SHP77 treated with DMSO at 0.1 percent for 48 hours (cell line): ENCODE data around the gene OXNAD1.

Source experiments
- DNase-seq: peaks from one replicate; lab custom pipeline; 2025; lab: John Stamatoyannopoulos, UW

The OXNAD1 gene, protein sequence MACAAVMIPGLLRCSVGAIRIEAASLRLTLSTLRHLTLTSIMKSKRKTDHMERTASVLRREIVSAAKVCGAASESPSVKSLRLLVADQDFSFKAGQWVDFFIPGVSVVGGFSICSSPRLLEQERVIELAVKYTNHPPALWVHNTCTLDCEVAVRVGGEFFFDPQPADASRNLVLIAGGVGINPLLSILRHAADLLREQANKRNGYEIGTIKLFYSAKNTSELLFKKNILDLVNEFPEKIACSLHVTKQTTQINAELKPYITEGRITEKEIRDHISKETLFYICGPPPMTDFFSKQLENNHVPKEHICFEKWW

DNA sequence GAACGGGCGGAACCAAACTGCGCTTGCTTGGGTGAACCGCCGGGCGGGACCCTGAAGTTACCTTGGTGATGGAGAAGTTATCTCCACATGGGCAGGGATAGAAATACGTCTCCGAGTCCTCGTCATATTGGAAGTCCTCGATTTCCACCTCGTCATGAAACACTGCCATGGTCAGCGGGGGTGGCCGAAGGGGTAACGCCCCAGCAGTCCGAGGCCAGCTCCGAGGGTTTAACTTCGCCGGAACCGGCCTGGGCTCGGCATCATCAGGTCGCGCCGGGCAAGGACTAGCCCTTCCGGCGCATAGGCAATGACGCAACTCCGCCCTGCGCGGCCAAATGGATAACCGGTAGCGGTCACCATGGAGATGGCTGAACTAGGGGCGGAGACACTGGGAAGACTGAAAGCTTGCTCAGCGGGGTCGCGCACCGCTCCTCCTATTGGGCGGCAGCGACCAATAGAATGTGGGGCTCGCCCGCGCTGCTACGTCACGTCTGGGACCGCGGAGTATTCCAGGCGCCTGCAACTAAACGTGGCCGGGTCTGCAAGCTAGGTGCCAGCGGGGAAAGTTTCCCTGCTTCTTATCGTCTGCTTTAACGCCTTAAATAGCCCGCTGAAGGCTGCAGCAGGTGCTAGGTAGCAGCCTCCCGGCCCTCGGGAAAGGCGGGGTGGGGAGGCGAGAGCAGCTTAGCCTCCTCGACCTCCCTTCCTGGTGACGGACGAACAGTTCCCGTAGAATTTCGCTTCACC is at the start of gene OXNAD1, which contains the start of gene DPH3:
Gene OXNAD1 (plus strand): TSS at position 505 of the 747 bp plus-strand sequence. CDS start 5,741 bp downstream, outside the sequence.
Gene DPH3 (minus strand): TSS at position 236 of the 747 bp plus-strand sequence. CDS start 67 bp downstream, at position 169.
- DNase-seq, result peak; percentile 99

GRCh38 chr3:16216373-16216935 is 48.6 kb upstream of the OXNAD1 start:
- DNase-seq, result no peak

- no peak for DNase-seq
These were observed 45.2 kb upstream of the OXNAD1 start for GRCh38 chr3:16219777-16220176.

DNA sequence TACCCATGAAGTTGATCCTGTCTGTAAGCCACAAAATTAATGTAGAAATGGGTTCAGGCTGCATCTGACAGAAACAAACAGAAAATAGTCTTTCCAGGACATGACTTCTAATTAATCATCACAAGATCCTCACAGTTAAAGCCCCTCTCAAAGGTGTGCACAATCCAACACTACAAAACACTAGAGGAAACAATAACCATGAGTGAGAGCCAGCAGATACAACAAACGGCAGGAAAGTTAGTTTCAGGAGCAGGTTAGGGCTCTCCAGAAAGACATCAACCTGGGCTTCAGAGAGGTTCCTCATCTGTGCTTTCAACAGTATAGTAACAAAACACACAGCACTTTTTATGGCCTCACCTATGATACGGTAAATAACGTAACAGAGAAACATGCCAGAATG is 43.0 kb upstream of the OXNAD1 start:
- no peak for DNase-seq

DNA sequence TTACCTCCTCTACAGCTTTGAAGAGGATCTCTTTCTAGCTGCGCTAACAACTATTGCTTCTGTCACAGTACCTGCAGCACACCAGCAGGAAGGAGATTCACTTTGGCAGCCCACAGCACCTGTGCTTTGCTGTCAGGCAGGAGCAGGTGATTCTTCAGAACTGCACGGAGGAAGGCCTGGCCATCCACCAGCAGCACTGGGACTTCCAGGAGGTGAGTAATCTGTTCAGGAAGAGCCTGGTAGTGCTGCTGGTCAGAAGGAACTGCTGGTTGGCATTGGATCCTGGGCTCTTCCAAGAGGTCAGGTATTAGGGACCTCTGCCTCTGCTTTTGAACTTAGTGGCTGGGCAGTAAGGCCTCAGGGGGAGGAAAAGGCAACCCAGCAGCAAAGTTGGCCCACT is 42.5 kb upstream of the OXNAD1 start:
- no peak for DNase-seq

DNA sequence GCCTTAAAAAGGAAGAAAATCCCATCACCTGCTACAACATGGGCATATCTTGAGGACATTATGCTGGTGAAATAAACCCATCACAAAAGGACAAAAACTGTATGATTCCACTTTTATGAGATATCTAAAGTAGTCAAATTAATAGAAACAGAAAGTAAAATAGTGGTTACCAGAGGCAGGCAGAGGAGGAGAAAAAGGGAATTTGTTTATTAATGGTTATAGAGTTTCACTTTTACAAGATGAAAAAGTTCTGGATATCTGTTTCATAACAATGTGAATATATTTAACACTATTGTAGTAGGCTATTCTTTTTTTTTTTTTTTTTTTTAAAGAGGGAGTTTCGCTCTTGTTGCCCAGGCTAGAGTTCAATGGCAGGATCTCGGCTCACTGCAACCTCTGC is 40.7 kb upstream of the OXNAD1 start:
- no peak for DNase-seq

GRCh38 chr3:16227566-16227965 is 37.4 kb upstream of the OXNAD1 start:
- DNase-seq, result no peak

GRCh38 chr3:16229681-16230080 is 35.3 kb upstream of the OXNAD1 start:
- DNase-seq, result no peak

- no peak for DNase-seq
These were observed 33.0 kb upstream of the OXNAD1 start for GRCh38 chr3:16231983-16232382.

DNA sequence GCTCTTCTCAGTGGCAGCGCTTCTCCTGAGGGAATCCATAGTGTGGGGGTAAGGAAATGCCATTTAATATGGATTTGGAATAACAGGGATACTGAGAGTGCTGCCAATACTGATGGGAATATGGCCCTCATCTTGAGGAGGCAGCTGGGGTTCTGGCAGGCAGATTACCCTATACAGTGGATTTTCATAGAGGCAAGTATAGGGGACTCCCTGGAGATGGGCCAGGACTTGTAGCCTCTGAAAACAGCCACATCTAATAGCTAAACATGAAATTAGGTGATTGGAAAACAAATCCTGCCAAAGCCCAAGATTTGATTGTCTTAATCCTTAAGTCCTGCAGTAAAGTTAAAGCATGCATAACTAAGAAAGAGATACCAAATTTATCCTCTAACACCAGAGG is 31.2 kb upstream of the OXNAD1 start:
- DNase-seq, result no peak

- no peak for DNase-seq
These were observed 30.7 kb upstream of the OXNAD1 start for GRCh38 chr3:16234281-16234680.

DNA sequence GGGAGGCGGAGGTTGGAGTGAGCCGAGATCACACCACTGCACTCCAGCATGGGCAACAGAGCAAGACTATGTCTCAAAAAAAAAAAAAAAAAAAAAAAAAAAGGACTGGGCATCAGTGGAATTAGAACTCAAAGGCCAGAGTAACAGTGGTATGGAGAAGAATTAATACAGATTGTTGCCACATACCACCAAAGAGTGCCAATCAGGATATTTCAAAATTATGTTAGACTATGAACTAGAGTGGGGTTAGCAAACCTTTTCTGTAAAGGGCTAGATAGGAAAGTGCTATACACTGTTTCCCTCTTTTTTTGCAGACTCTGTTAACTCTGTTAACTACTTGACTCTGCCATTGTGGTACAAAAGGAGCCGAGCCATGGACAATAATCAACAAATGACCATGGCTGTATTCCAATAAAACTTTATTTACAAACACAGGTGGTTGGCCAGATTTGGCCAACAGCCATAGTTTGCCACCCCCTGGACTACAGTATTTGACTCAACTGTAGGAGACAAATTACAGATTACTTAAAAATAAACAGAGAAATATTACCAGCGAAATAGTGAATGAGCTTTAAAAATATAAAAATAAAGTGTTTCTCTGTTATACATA is 28.9 kb upstream of the OXNAD1 start:
- DNase-seq, result no peak

GRCh38 chr3:16236856-16237393 is 28.1 kb upstream of the OXNAD1 start:
- DNase-seq, result no peak

- no peak for DNase-seq
These were observed 25.8 kb upstream of the OXNAD1 start for GRCh38 chr3:16239086-16239770.

- no peak for DNase-seq
These were observed 25.2 kb upstream of the OXNAD1 start for GRCh38 chr3:16239780-16240179.

- no peak for DNase-seq
These were observed 24.6 kb upstream of the OXNAD1 start for GRCh38 chr3:16240229-16241023.

DNA sequence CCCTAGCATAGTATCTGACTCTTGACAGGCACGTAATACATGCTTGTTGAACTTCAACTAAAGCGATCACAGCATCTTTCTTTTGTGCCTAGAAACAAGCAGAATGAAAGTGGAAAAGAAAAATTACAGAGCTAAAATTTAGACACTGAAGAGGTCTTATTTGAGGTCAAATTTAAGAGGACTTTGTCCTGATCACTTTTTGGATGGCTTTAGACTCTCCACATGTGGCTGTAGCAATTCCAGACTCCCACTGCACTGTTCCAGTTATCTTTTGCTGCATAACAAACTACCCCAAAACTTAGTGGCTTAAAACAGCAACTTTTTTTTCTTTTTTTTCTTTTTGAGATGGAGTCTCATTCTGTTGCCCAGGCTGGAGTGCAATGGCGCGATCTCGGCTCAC is 23.8 kb upstream of the OXNAD1 start:
- DNase-seq, result no peak

- no peak for DNase-seq
These were observed 22.8 kb upstream of the OXNAD1 start for GRCh38 chr3:16242177-16242576.

- DNase-seq, result no peak
These were observed 21.1 kb upstream of the OXNAD1 start for GRCh38 chr3:16243706-16244490.

GRCh38 chr3:16245609-16246008 is 19.4 kb upstream of the OXNAD1 start:
- DNase-seq, result no peak
